Fibroblast of villous mesenchyme (primary cell): ENCODE measurements around the gene HSPE1. TPM values are rescaled to one million over a fixed set of nuclear protein-coding genes. Genes with fewer than 3 reads are reported as not detected.

Experiments
- DNase-seq: peaks from one replicate; pipeline ENCODE4 v3.0.0-alpha.2; 2010; ENCODE audit warnings: low read depth
- H3K4me3 ChIP-seq: 2 replicates; pipeline ENCODE4 v1.5.1; 2011; ENCODE audit warnings: low read depth, mild to moderate bottlenecking, low read length
- CTCF ChIP-seq: IDR thresholded peaks from 2 replicates; pipeline ENCODE4 v1.5.1; 2012; ENCODE audit warnings: low read depth, mild to moderate bottlenecking, low read length; ENCODE audit not compliant: insufficient read depth
- total RNA-seq: library from RNA; depleted of rRNA; stranded (reverse); fragments of >200 nt; gene quantifications from 2 replicates; pipeline ENCODE4 v1.2.3, GENCODE V29; 2012

Gene HSPE1
- total RNA-seq, 1 donor: 58.3 TPM

DNA sequence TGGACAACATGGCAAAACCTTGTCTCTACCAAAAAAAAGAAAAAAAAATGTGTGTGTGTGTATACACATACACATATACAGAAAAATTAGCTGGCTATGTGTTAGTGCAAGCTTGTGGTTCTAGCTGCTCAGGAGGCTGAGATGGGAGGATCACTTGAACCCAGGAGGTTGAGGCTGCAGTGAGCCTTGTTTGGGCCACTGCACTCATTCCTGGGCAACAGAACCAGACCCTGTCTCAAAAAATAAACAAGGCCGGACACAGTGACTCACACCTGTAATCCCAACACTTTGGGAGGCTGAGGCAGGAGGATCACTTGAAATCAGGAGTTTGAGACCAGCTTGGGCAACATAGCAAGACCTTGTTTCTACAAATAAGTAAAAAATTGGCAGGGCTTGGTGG is 44.8 kb upstream of the HSPE1 start:
- DNase-seq: no peak
- H3K4me3 ChIP-seq: no peak overlapping the region
- TF ChIP-seq CTCF: no peak

- no peak for DNase-seq
- no peak for TF ChIP-seq CTCF
- no peak overlapping the region for H3K4me3 ChIP-seq
Observed at GRCh38 chr2:197460649-197461048, 39.5 kb upstream of the HSPE1 start.

- H3K4me3 ChIP-seq: no peak overlapping the region
- DNase-seq: no peak
- TF ChIP-seq CTCF: no peak
Observed at GRCh38 chr2:197461057-197461456, 39.1 kb upstream of the HSPE1 start.

- H3K4me3 ChIP-seq: no peak overlapping the region
- DNase-seq: no peak
- no peak for TF ChIP-seq CTCF
Observed at GRCh38 chr2:197464175-197464574, 36.0 kb upstream of the HSPE1 start.

- no peak overlapping the region for H3K4me3 ChIP-seq
- no peak for DNase-seq
- TF ChIP-seq CTCF: no peak
Observed at GRCh38 chr2:197472166-197472565, 28.0 kb upstream of the HSPE1 start.

GRCh38 chr2:197477797-197478196 is 22.4 kb upstream of the HSPE1 start:
- no peak overlapping the region for H3K4me3 ChIP-seq
- TF ChIP-seq CTCF: no peak
- no peak for DNase-seq
